Karpas-422 (cell line): ENCODE measurements around the gene NUF2. TPM values are rescaled to one million over a fixed set of nuclear protein-coding genes. Genes with fewer than 3 reads are reported as not detected.

Source experiments
- DNase-seq: peaks from one replicate; pipeline ENCODE4 v3.0.0-alpha.2; 2015
- H2AFZ ChIP-seq: fragments of 200-600 bp; sonication (generic); 2 replicates; pipeline ENCODE4 v1.6.1; 2014; ENCODE audit warnings: antibody characterized with exemption, low read length, mixed read lengths
- H3K27ac ChIP-seq: fragments of 200-600 bp; sonication (generic); 2 replicates; pipeline ENCODE4 v1.5.1; 2014; ENCODE audit warnings: mild to moderate bottlenecking, low read length, moderate library complexity
- H3K27me3 ChIP-seq: fragments of 200-600 bp; sonication (generic); 2 replicates; pipeline ENCODE4 v1.6.1; 2014; ENCODE audit warnings: low read length, mixed read lengths
- H3K36me3 ChIP-seq: fragments of 200-600 bp; sonication (generic); 2 replicates; pipeline ENCODE4 v1.6.1; 2014; ENCODE audit warnings: low read length, mixed read lengths; ENCODE audit not compliant: insufficient read depth
- H3K4me1 ChIP-seq: fragments of 200-600 bp; sonication (generic); 2 replicates; pipeline ENCODE4 v1.6.1; 2014; ENCODE audit warnings: mild to moderate bottlenecking, low read length, mixed read lengths
- H3K4me2 ChIP-seq: fragments of 200-600 bp; sonication (generic); 2 replicates; pipeline ENCODE4 v1.6.1; 2014; ENCODE audit warnings: low read length, low read depth, mild to moderate bottlenecking; ENCODE audit not compliant: poor library complexity, severe bottlenecking
- H3K4me3 ChIP-seq: fragments of 200-600 bp; sonication (generic); 2 replicates; pipeline ENCODE4 v1.5.1; 2014; ENCODE audit warnings: mild to moderate bottlenecking, antibody characterized with exemption, low read length, mixed read lengths
- H3K79me2 ChIP-seq: fragments of 200-600 bp; sonication (generic); 2 replicates; pipeline ENCODE4 v1.6.1; 2014; ENCODE audit warnings: mild to moderate bottlenecking, low read length, mixed read lengths
- H3K9ac ChIP-seq: fragments of 200-600 bp; sonication (generic); 2 replicates; pipeline ENCODE4 v1.6.0; 2014; ENCODE audit warnings: low read length
- H3K9me2 ChIP-seq: fragments of 200-600 bp; sonication (generic), shearing (Covaris generic); replicated peaks from 2 replicates; pipeline ENCODE4 v1.6.0; 2014; ENCODE audit warnings: mild to moderate bottlenecking, low read length, moderate library complexity; ENCODE audit not compliant: insufficient read depth
- H3K9me3 ChIP-seq: fragments of 300-700, 200-600 bp; sonication (generic); 2 replicates; pipeline ENCODE4 v1.6.1; 2014; ENCODE audit warnings: low read length, mixed read lengths
- H4K20me1 ChIP-seq: fragments of 200-600 bp; sonication (generic); 2 replicates; pipeline ENCODE4 v1.6.1; 2014; ENCODE audit warnings: mild to moderate bottlenecking, antibody characterized with exemption, low read length, low read depth; ENCODE audit not compliant: insufficient read depth
- total RNA-seq: library from RNA; depleted of rRNA; stranded (reverse); fragments of >200 nt; shearing (Covaris generic); gene quantifications from 2 replicates; pipeline ENCODE4 v1.2.3, GENCODE V29; 2014; ENCODE audit warnings: low replicate concordance

Gene NUF2
- total RNA-seq, 1 experiment from 2014 or later = 91.7 TPM

DNA sequence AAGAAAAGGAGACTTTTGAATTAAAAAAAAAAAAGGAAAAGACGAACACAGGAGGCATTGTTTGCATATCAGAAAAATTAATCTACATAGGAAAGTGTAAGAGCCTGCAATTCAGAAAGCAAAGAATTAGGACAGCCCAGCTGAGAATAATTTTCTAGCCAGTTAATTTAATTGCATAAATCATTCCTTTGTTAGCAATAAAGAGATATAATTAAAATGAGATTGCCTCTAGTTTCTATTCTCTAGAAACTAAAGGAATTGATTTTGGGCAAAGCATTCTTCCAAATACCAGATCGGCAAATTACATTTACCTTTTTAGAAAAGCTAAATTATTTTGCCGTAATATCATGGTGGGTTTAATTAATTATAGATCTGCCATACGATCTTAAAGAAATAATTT lies 46.0 kb downstream of the NUF2 start:
- no peak for DNase-seq
- H3K4me2 ChIP-seq = no peak overlapping the region
- H3K27me3 ChIP-seq = no peaks in the 10 kb centered on the region
- H3K9me2 ChIP-seq = no peaks in the 10 kb centered on the region
- no peak overlapping the region for H3K27ac ChIP-seq
- H4K20me1 ChIP-seq = no peaks in the 10 kb centered on the region
- no peak overlapping the region for H2AFZ ChIP-seq
- no peaks in the 10 kb centered on the region for H3K36me3 ChIP-seq
- H3K79me2 ChIP-seq = no peaks in the 10 kb centered on the region
- H3K4me3 ChIP-seq = no peak overlapping the region
- H3K9me3 ChIP-seq = no peaks in the 10 kb centered on the region
- H3K9ac ChIP-seq = no peak overlapping the region
- H3K4me1 ChIP-seq = no peaks in the 10 kb centered on the region

DNA sequence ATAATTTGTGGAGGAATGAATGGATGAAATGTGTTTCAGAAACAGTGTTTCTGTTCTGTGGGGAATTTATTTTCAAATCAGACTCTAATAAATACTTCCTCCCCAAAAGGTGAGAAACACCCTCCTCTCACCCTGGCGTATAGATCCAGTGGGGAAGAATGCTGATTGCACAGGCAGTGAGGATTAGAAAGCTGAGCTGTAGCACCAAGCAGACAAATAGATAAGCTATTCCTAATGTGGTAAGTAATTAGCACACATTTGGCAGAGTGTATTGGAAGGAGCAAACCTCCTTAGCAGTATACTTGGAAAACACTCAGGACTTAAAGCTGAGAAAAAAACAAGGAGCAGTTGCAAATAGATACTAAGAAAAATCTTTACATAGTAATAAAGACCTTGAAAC lies 50.8 kb downstream of the NUF2 start:
- no peak for DNase-seq
- H3K4me3 ChIP-seq = no peak overlapping the region
- no peaks in the 10 kb centered on the region for H3K4me1 ChIP-seq
- no peak overlapping the region for H2AFZ ChIP-seq
- no peak overlapping the region for H3K4me2 ChIP-seq
- H3K79me2 ChIP-seq = no peaks in the 10 kb centered on the region
- H3K36me3 ChIP-seq = no peaks in the 10 kb centered on the region
- no peaks in the 10 kb centered on the region for H3K9me2 ChIP-seq
- H4K20me1 ChIP-seq = no peaks in the 10 kb centered on the region
- no peaks in the 10 kb centered on the region for H3K9me3 ChIP-seq
- H3K27me3 ChIP-seq = no peaks in the 10 kb centered on the region
- no peak overlapping the region for H3K27ac ChIP-seq
- H3K9ac ChIP-seq = no peak overlapping the region

DNA sequence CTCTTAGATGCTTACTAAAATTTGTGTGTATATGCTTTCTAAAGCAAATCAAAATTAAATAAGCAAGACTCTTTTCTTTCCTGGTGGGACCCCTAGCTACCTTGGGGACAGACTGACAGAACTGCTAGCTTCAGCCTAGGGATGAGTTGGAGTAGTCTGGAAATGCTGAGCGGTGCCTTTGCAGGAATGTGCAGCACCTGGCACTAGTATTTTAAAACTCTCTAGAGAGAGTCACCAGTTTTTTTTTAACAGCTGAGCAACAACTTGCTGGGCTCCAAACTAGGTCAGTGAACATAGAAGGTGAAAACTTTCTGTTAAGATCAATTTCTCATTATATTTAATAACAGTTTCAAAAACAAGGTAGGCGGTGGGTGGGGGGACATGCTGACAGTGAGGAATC lies 56.8 kb downstream of the NUF2 start:
- Histone ChIP-seq H3K36me3 (no peaks in the 10 kb centered on the region), H4K20me1 (no peaks in the 10 kb centered on the region), H3K9me3 (no peaks in the 10 kb centered on the region), H3K27me3 (no peaks in the 10 kb centered on the region), H3K4me3 (no peak overlapping the region), H3K4me1 (no peaks in the 10 kb centered on the region), H3K4me2 (no peak overlapping the region), H3K79me2 (no peaks in the 10 kb centered on the region), H3K9me2 (no peaks in the 10 kb centered on the region), H3K9ac (no peak overlapping the region), H2AFZ (no peak overlapping the region), H3K27ac (no peak overlapping the region)
- DNase-seq = no peak

DNA sequence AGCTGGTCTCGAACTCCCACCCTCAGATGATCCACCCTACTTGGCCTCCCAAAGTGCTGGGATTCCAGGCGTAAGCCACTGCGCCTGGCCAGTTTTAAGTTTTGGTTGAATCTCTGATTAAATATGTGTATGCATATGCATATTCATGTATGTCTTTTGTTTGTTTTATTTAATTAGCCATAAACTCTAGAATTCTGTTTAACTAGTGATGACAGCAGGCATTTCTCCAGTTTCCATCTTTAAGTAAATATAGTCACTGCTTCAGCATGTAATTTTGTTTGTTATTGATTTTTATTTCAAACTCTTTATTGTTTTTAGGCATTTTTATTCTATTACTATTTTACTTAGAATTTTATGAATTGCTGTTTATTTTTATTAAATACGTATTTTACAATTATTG lies 58.0 kb downstream of the NUF2 start:
- Histone ChIP-seq H3K27me3 (no peaks in the 10 kb centered on the region), H3K9ac (no peak overlapping the region), H3K27ac (no peak overlapping the region), H3K79me2 (no peaks in the 10 kb centered on the region), H3K4me1 (no peaks in the 10 kb centered on the region), H3K4me3 (no peak overlapping the region), H3K36me3 (no peaks in the 10 kb centered on the region), H3K4me2 (no peak overlapping the region), H3K9me3 (no peaks in the 10 kb centered on the region), H4K20me1 (no peaks in the 10 kb centered on the region), H3K9me2 (no peaks in the 10 kb centered on the region), H2AFZ (no peak overlapping the region)
- DNase-seq = no peak

DNA sequence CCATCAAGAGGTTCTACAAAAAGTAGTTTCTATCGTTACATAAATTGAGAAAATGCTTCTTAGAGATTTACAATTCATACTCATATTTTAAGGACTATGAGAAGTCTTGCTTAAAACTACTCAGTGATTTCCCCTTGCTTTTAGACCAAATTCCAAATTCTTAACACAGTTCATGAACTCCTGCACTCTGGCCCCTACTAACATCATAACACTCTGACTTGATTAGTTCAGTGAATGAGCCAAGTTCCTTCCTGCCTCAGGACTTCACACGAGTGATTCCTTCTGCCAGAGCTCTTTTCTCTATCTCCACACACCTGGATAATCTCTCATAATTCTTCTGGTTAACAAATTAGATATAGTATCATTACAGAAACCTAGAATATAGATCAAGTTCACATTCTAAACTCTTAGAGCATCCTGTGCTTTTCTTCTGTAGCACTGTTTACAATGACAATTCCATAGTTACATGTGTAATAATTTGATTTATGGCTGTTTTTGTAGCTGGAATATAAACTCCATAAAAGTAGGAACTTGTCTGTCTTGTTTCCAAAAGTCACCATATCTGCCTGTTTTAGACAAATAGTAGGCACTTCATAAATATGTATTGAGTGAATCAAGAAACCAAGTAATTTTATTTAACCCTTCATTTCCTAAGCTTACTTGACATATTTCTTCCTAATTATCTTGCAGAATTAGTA lies 59.9 kb downstream of the NUF2 start:
- Histone ChIP-seq H3K27me3 (no peaks in the 10 kb centered on the region), H3K4me3 (no peak overlapping the region), H3K4me2 (no peak overlapping the region), H3K9ac (no peak overlapping the region), H3K4me1 (no peaks in the 10 kb centered on the region), H3K27ac (no peak overlapping the region), H3K9me2 (no peaks in the 10 kb centered on the region), H3K79me2 (no peaks in the 10 kb centered on the region), H3K9me3 (no peaks in the 10 kb centered on the region), H2AFZ (no peak overlapping the region), H4K20me1 (no peaks in the 10 kb centered on the region), H3K36me3 (no peaks in the 10 kb centered on the region)
- DNase-seq = no peak

DNA sequence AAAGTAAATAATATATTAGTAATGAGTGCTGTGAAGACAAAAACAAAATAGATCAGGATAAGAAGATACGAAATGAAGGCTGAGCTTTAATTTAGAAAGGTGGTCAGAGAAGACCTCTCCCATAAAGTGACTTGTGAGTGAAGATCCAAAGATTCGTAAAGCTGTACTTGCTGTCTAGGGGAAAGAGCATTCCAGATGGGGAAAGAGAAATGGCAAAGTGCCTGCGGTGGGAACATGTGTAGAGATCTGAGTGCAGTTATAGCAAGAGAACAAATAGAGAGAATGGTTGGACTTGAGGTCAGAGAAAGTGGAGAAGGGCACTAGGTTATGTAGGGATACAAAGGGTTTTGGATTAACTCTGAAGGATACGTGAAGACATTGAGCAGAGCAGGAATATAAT lies 60.6 kb downstream of the NUF2 start:
- no peak overlapping the region for H3K4me2 ChIP-seq
- DNase-seq = no peak
- H3K36me3 ChIP-seq = no peaks in the 10 kb centered on the region
- H3K4me3 ChIP-seq = no peak overlapping the region
- H3K9me2 ChIP-seq = no peaks in the 10 kb centered on the region
- H3K9ac ChIP-seq = no peak overlapping the region
- no peaks in the 10 kb centered on the region for H3K27me3 ChIP-seq
- no peaks in the 10 kb centered on the region for H3K79me2 ChIP-seq
- no peak overlapping the region for H3K27ac ChIP-seq
- no peak overlapping the region for H2AFZ ChIP-seq
- no peaks in the 10 kb centered on the region for H3K4me1 ChIP-seq
- H3K9me3 ChIP-seq = no peaks in the 10 kb centered on the region
- H4K20me1 ChIP-seq = no peaks in the 10 kb centered on the region

DNA sequence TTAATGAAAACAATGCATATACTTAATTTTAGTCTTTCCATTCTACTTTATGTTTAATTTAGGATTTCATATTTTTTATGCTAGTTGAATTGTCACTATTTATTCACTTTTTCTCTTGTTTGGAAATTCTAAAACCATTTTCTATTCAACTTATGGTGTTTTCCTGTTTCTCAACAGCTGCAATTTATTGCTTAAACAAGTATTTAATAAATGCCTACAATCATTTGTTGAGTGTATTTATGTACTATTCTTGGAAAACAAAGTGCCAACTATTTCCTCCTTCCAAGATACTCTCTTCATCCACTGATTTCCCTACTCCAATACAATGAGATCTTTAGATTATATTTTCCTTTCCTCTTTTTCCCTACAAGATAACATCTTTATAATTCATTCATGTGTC lies 65.4 kb downstream of the NUF2 start:
- Histone ChIP-seq H3K9me3 (no peaks in the 10 kb centered on the region), H3K4me1 (no peaks in the 10 kb centered on the region), H3K79me2 (no peaks in the 10 kb centered on the region), H3K4me3 (no peak overlapping the region), H3K4me2 (no peak overlapping the region), H2AFZ (no peak overlapping the region), H3K36me3 (no peaks in the 10 kb centered on the region), H3K27ac (no peak overlapping the region), H3K9me2 (no peaks in the 10 kb centered on the region), H3K27me3 (no peaks in the 10 kb centered on the region), H3K9ac (no peak overlapping the region), H4K20me1 (no peaks in the 10 kb centered on the region)
- no peak for DNase-seq

DNA sequence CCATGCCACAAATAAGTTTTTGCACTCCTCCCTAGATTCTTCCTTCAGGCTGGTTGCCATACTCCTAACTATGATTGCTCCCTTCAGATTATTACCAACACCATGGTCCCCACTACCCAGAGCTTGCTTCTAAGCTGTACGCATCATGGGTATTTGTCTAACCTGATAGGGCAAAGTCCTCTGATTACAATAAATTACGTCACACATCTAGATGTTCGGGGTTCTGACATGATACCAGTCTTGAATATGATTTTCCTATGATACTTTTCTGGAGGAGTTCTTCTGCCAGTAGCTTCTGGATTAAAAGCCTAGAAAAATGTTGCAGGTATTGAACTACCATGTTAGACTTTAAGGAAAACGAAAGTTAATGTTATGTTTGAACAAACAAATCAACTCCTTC lies 67.2 kb downstream of the NUF2 start:
- no peaks in the 10 kb centered on the region for H3K79me2 ChIP-seq
- no peak overlapping the region for H3K4me3 ChIP-seq
- DNase-seq = no peak
- no peaks in the 10 kb centered on the region for H3K36me3 ChIP-seq
- H2AFZ ChIP-seq = no peak overlapping the region
- no peaks in the 10 kb centered on the region for H3K9me2 ChIP-seq
- no peak overlapping the region for H3K9ac ChIP-seq
- H3K4me1 ChIP-seq = no peaks in the 10 kb centered on the region
- no peak overlapping the region for H3K27ac ChIP-seq
- H3K9me3 ChIP-seq = no peaks in the 10 kb centered on the region
- no peaks in the 10 kb centered on the region for H3K27me3 ChIP-seq
- H4K20me1 ChIP-seq = no peaks in the 10 kb centered on the region
- H3K4me2 ChIP-seq = no peak overlapping the region

DNA sequence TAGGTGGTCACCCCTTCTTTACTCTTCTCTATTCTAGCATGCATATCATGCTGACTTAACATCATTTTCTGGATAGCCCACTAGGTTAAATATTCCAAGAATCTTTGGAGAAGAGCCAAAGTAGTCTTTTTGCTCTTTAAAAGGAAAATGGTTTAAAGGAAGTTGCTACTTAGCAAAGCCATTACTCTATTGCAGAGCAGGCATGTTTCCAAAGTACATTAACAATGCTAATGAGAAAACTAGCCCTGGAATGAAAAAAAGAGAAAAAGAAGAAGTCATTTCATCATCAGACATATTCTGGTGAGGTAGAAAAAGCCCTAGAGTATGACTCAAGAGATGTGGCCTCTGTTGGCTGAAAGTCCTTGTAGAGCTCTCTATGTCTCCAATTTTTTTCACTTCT lies 74.0 kb downstream of the NUF2 start:
- H3K9ac ChIP-seq = no peak overlapping the region
- H3K79me2 ChIP-seq = no peaks in the 10 kb centered on the region
- no peaks in the 10 kb centered on the region for H3K36me3 ChIP-seq
- no peak overlapping the region for H2AFZ ChIP-seq
- no peaks in the 10 kb centered on the region for H3K9me2 ChIP-seq
- no peaks in the 10 kb centered on the region for H3K27me3 ChIP-seq
- no peak overlapping the region for H3K4me2 ChIP-seq
- DNase-seq = no peak
- no peak overlapping the region for H3K4me3 ChIP-seq
- no peaks in the 10 kb centered on the region for H3K9me3 ChIP-seq
- no peaks in the 10 kb centered on the region for H4K20me1 ChIP-seq
- no peaks in the 10 kb centered on the region for H3K4me1 ChIP-seq
- no peak overlapping the region for H3K27ac ChIP-seq
